Lung (tissue), 12 donors: ENCODE results near the gene SLC11A2. TPM values are rescaled to one million over a fixed set of nuclear protein-coding genes. Genes with fewer than 3 reads are reported as not detected.

Experiments used
- ATAC-seq: fragments of 200-7000 bp; cut with Tn5 transposase; one replicate; pipeline ENCODE4 v1.9.1; 2020; ENCODE audit warnings: moderate number of reproducible peaks; ENCODE audit not compliant: insufficient read depth, low FRiP score
- DNase-seq, 3 donors: peaks; one replicate each; pipeline ENCODE4 v3.0.0-alpha.2; 2013 to 2017
- H3K27ac ChIP-seq, 2 donors: one replicate each; pipeline ENCODE4 v1.5.1; 2013; ENCODE audit warnings: mild to moderate bottlenecking in 2 of 2, moderate library complexity in 2 of 2, control low read depth in 1 of 2, inconsistent platforms in 1 of 2, low read depth in 1 of 2, low read length in 1 of 2
- H3K27me3 ChIP-seq, 3 donors: one replicate each; pipeline ENCODE4 v1.5.1; 2013; ENCODE audit warnings: low read length in 2 of 3; ENCODE audit not compliant: control insufficient read depth in 3 of 3, insufficient read depth in 3 of 3
- H3K36me3 ChIP-seq, 4 donors: one replicate each; pipeline ENCODE4 v1.5.1; 2013; ENCODE audit warnings: low read length in 4 of 4, mild to moderate bottlenecking in 1 of 4, moderate library complexity in 1 of 4; ENCODE audit not compliant: control insufficient read depth in 4 of 4, insufficient read depth in 4 of 4
- H3K4me1 ChIP-seq, 5 donors: one replicate each; pipeline ENCODE4 v1.5.1; 2013; ENCODE audit warnings: low read length in 5 of 5, mild to moderate bottlenecking in 2 of 5, moderate library complexity in 1 of 5; ENCODE audit not compliant: control insufficient read depth in 5 of 5, insufficient read depth in 5 of 5
- H3K4me3 ChIP-seq: one replicate; pipeline ENCODE4 v1.5.1; 2013; ENCODE audit warnings: mild to moderate bottlenecking, control low read depth, moderate library complexity
- H3K9ac ChIP-seq, 2 donors: one replicate each; pipeline ENCODE4 v1.5.1; 2013; ENCODE audit warnings: low read length in 2 of 2, control low read depth in 1 of 2; ENCODE audit not compliant: insufficient read depth in 1 of 2
- H3K9me3 ChIP-seq, 4 donors: one replicate each; pipeline ENCODE4 v1.5.1; 2013; ENCODE audit warnings: low read length in 3 of 4, mild to moderate bottlenecking in 1 of 4, moderate library complexity in 1 of 4; ENCODE audit not compliant: control insufficient read depth in 4 of 4, insufficient read depth in 3 of 4
- CTCF ChIP-seq: IDR thresholded peaks from 2 replicates; pipeline ENCODE4 v1.5.1; 2012; ENCODE audit warnings: mild to moderate bottlenecking; ENCODE audit errors: control extremely low read depth, extremely low read depth
- WGBS, 2 donors: extraction: QIAGEN DNeasy Blood & Tissue Kit; methylation state at CpG; one replicate each; pipeline ENCODE4 v1.1.7; 2013; 5-methylcytosine and 5-hydroxymethylcytosine counted together
- polyA plus RNA-seq, 2 donors: library from polyadenylated mRNA; stranded (reverse); fragments of 200-250 nt; gene quantifications; one replicate each; pipeline ENCODE4 v1.2.1, GENCODE V29; 2013
- total RNA-seq, 2 donors: library from RNA; depleted of rRNA in 1 of 2; stranded (reverse); fragments of >200 nt in 1 of 2; gene quantifications; one replicate each; pipeline ENCODE4 v1.2.1, GENCODE V29; 2014 to 2021
- donor health status: control.
- donor health status: control.
- donor health status: Bipolar disorder and iron deficiency.
- donor health status: healthy.
- donor health status: DM: yes; HTN: yes; CAD: no.

The SLC11A2 gene
- total and polyA plus RNA-seq, 4 donors = 29.2 to 129 (median 90.6) TPM

- H3K9me3 ChIP-seq = peaks cover 0 to 9% (median 3%) of the 10 kb centered on the region in 4 donors
- no peak for ATAC-seq
- H3K4me3 ChIP-seq = no peak overlapping the region
- no peak for TF ChIP-seq CTCF
- no peak overlapping the region for H3K9ac ChIP-seq
- WGBS, 2 donors = 50 to 51% methylated on average over 6 of the region's 6 CpGs
- H3K36me3 ChIP-seq = peaks cover 0 to 14% (median 7%) of the 10 kb centered on the region in 4 donors
- H3K4me1 ChIP-seq = peaks cover 0 to 12% (median 5%) of the 10 kb centered on the region in 5 donors
- peak overlapping the region in 1 of 2 donors; percentile 82 for H3K27ac ChIP-seq
- H3K27me3 ChIP-seq = no peaks in the 10 kb centered on the region
- DNase-seq = peak in 1 of 3 donors; percentile 52
Measured at GRCh38 chr12:50934981-50935807, 91.0 kb downstream of the SLC11A2 start.

- DNase-seq (no peak), ATAC-seq (no peak)
- peak overlapping the region; percentile 55 to 78 for H3K27ac ChIP-seq
- H3K9me3 ChIP-seq = peaks cover 0 to 9% (median 3%) of the 10 kb centered on the region in 4 donors
- no peaks in the 10 kb centered on the region for H3K27me3 ChIP-seq
- no peak for TF ChIP-seq CTCF
- peaks cover 0 to 12% (median 5%) of the 10 kb centered on the region in 5 donors for H3K4me1 ChIP-seq
- peak overlapping the region in 1 of 2 donors; percentile 33 for H3K9ac ChIP-seq
- peaks cover 0 to 14% (median 7%) of the 10 kb centered on the region in 4 donors for H3K36me3 ChIP-seq
- no peak overlapping the region for H3K4me3 ChIP-seq
- WGBS, 2 donors = 14 to 26% methylated on average over 3 of the region's 3 CpGs
Measured at GRCh38 chr12:50934371-50934851, 91.8 kb downstream of the SLC11A2 start.

GRCh38 chr12:50933459-50934124, 92.6 kb downstream of the SLC11A2 start:
- Histone ChIP-seq H3K4me1 (peaks cover 2 to 18% (median 5%) of the 10 kb centered on the region in 5 donors), H3K36me3 (peaks cover 0 to 14% (median 7%) of the 10 kb centered on the region in 4 donors), H3K9me3 (peaks cover 0 to 9% (median 3%) of the 10 kb centered on the region in 4 donors), H3K4me3 (no peak overlapping the region), H3K27ac (peak overlapping the region in 1 of 2 donors; percentile 5), H3K9ac (no peak overlapping the region), H3K27me3 (no peaks in the 10 kb centered on the region)
- 95 to 96% methylated on average over 2 of the region's 2 CpGs for WGBS, 2 donors
- DNase-seq (no peak), ATAC-seq (no peak)
- TF ChIP-seq CTCF = no peak
